ENCODE results near the gene SSR4. TPM values are rescaled to one million over a fixed set of nuclear protein-coding genes. Genes with fewer than 3 reads are reported as not detected.

SSR4 gene
- total RNA-seq, 1 experiment from 2014 or later = 182 TPM

DNA sequence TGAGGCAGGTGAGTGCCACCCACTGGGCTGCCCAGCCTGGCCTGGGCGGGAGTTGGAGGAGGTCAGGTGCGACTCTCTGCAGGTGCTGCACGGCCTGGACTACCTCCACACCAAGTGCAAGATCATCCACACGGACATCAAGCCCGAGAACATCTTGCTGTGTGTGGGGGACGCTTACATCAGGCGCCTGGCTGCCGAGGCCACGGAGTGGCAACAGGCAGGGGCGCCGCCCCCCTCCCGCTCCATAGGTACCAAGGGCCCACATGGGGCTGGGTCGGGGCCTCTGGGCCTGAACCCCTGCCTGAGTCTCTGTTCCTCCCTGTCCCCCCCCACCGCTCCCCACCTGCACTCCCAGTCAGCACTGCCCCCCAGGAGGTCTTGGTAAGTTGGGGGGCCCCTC is 11.6 kb upstream of the SSR4 start:
- no peak overlapping the region for H3K4me2 ChIP-seq (ENCODE audit: low read length)
- intact Hi-C loops (cut with micrococcal nuclease) = no loop called here
- BruUV-seq (replicated peaks) = no TSS peak
- H3K9me3 ChIP-seq (ENCODE audit: control insufficient read depth in 1 of 2, insufficient read depth in 1 of 2, low read depth in 1 of 2, low read length in 2 of 2) = no peaks in the 10 kb centered on the region
- H3K27me3 ChIP-seq (ENCODE audit: insufficient read depth, low read length) = no peaks in the 10 kb centered on the region
- ATAC-seq = no peak
- H3K36me3 ChIP-seq (ENCODE audit: control insufficient read depth in 1 of 2, insufficient read depth in 2 of 2, low read length in 2 of 2) = no peaks in the 10 kb centered on the region; a peak in 1 of 4 replicates
- no peak overlapping the region for H3K4me3 ChIP-seq (replicated peaks in 1 of 2; ENCODE audit: low read depth in 1 of 2, low read length in 2 of 2)
- no peak overlapping the region for H3K27ac ChIP-seq (ENCODE audit: low read depth, low read length)
- no peak overlapping the region for H2AFZ ChIP-seq (ENCODE audit: low read depth, low read length, poor library complexity, severe bottlenecking)
- POLR2A ChIA-PET = no interaction called here
- TF ChIP-seq FOSL1 (IDR thresholded peaks at IDR 0.05; ENCODE audit: low read depth) (no peak), POLR2AphosphoS5 (IDR thresholded peaks at IDR 0.05; ENCODE audit: low read depth, low read length) (no peak), YY1 (IDR thresholded peaks at IDR 0.05; ENCODE audit: extremely low read depth, insufficient replicate concordance, low read depth, low read length) (no peak), CEBPB (IDR thresholded peaks at IDR 0.05; ENCODE audit: low read depth) (no peak), SP1 (IDR thresholded peaks at IDR 0.05; ENCODE audit: low read depth) (no peak), CBX3 (IDR thresholded peaks at IDR 0.05; ENCODE audit: low read depth) (no peak), JUND (IDR thresholded peaks at IDR 0.05) (no peak), SRF (IDR thresholded peaks at IDR 0.05; ENCODE audit: low read depth) (no peak)
- TF ChIP-seq, protein P1, sequence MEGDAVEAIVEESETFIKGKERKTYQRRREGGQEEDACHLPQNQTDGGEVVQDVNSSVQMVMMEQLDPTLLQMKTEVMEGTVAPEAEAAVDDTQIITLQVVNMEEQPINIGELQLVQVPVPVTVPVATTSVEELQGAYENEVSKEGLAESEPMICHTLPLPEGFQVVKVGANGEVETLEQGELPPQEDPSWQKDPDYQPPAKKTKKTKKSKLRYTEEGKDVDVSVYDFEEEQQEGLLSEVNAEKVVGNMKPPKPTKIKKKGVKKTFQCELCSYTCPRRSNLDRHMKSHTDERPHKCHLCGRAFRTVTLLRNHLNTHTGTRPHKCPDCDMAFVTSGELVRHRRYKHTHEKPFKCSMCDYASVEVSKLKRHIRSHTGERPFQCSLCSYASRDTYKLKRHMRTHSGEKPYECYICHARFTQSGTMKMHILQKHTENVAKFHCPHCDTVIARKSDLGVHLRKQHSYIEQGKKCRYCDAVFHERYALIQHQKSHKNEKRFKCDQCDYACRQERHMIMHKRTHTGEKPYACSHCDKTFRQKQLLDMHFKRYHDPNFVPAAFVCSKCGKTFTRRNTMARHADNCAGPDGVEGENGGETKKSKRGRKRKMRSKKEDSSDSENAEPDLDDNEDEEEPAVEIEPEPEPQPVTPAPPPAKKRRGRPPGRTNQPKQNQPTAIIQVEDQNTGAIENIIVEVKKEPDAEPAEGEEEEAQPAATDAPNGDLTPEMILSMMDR (IDR thresholded peaks at IDR 0.05 in 2 of 3, conservative IDR thresholded peaks at IDR 0.05 in 1 of 3; ENCODE audit: borderline replicate concordance in 1 of 3, insufficient read depth in 1 of 3, low read depth in 2 of 3, low read length in 2 of 3) = no peak
- TF ChIP-seq, protein P2, sequence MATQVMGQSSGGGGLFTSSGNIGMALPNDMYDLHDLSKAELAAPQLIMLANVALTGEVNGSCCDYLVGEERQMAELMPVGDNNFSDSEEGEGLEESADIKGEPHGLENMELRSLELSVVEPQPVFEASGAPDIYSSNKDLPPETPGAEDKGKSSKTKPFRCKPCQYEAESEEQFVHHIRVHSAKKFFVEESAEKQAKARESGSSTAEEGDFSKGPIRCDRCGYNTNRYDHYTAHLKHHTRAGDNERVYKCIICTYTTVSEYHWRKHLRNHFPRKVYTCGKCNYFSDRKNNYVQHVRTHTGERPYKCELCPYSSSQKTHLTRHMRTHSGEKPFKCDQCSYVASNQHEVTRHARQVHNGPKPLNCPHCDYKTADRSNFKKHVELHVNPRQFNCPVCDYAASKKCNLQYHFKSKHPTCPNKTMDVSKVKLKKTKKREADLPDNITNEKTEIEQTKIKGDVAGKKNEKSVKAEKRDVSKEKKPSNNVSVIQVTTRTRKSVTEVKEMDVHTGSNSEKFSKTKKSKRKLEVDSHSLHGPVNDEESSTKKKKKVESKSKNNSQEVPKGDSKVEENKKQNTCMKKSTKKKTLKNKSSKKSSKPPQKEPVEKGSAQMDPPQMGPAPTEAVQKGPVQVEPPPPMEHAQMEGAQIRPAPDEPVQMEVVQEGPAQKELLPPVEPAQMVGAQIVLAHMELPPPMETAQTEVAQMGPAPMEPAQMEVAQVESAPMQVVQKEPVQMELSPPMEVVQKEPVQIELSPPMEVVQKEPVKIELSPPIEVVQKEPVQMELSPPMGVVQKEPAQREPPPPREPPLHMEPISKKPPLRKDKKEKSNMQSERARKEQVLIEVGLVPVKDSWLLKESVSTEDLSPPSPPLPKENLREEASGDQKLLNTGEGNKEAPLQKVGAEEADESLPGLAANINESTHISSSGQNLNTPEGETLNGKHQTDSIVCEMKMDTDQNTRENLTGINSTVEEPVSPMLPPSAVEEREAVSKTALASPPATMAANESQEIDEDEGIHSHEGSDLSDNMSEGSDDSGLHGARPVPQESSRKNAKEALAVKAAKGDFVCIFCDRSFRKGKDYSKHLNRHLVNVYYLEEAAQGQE (IDR thresholded peaks at IDR 0.05; ENCODE audit: low read depth) = no peak
- TF ChIP-seq, protein P3, sequence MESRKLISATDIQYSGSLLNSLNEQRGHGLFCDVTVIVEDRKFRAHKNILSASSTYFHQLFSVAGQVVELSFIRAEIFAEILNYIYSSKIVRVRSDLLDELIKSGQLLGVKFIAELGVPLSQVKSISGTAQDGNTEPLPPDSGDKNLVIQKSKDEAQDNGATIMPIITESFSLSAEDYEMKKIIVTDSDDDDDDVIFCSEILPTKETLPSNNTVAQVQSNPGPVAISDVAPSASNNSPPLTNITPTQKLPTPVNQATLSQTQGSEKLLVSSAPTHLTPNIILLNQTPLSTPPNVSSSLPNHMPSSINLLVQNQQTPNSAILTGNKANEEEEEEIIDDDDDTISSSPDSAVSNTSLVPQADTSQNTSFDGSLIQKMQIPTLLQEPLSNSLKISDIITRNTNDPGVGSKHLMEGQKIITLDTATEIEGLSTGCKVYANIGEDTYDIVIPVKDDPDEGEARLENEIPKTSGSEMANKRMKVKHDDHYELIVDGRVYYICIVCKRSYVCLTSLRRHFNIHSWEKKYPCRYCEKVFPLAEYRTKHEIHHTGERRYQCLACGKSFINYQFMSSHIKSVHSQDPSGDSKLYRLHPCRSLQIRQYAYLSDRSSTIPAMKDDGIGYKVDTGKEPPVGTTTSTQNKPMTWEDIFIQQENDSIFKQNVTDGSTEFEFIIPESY (IDR thresholded peaks at IDR 0.05; ENCODE audit: extremely low read depth, insufficient replicate concordance, low read length) = no peak
- TF ChIP-seq, protein P4, sequence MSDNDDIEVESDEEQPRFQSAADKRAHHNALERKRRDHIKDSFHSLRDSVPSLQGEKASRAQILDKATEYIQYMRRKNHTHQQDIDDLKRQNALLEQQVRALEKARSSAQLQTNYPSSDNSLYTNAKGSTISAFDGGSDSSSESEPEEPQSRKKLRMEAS (IDR thresholded peaks at IDR 0.05) = no peak
- TF ChIP-seq, protein P5, sequence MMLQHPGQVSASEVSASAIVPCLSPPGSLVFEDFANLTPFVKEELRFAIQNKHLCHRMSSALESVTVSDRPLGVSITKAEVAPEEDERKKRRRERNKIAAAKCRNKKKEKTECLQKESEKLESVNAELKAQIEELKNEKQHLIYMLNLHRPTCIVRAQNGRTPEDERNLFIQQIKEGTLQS (IDR thresholded peaks at IDR 0.05) = no peak
- CTCF ChIA-PET = no interaction called here
- H3K9me2 ChIP-seq (ENCODE audit: insufficient read depth) = no peaks in the 10 kb centered on the region
- no peak overlapping the region for H3K9ac ChIP-seq (ENCODE audit: low read length)
- H3K4me1 ChIP-seq (ENCODE audit: control insufficient read depth in 1 of 2, insufficient read depth in 2 of 2, low read length in 2 of 2) = no peaks in the 10 kb centered on the region
- DNase-seq (ENCODE audit: low read depth, low spot score) = no peak
- H3K79me2 ChIP-seq (ENCODE audit: insufficient read depth, low read length) = no peaks in the 10 kb centered on the region
- H4K20me1 ChIP-seq (ENCODE audit: insufficient read depth) = no peaks in the 10 kb centered on the region
- RAD21 ChIA-PET (ENCODE audit: low non-redundant PET in 1 of 2, low total read pairs in 2 of 2, uncharacterized antibody in 2 of 2, unreplicated experiment in 2 of 2) = no interaction called here

Measured in HCT116 (cell line).